ENCODE data around the gene RTN4RL1. TPM values are rescaled to one million over a fixed set of nuclear protein-coding genes. Genes with fewer than 3 reads are reported as not detected.

Gene RTN4RL1
- total and polyA plus RNA-seq, 2 of the 13 experiments (the other 11 are each of a cell fraction or from before 2014, with no cell fraction given), result 0.01 TPM; not detected in 1

DNA sequence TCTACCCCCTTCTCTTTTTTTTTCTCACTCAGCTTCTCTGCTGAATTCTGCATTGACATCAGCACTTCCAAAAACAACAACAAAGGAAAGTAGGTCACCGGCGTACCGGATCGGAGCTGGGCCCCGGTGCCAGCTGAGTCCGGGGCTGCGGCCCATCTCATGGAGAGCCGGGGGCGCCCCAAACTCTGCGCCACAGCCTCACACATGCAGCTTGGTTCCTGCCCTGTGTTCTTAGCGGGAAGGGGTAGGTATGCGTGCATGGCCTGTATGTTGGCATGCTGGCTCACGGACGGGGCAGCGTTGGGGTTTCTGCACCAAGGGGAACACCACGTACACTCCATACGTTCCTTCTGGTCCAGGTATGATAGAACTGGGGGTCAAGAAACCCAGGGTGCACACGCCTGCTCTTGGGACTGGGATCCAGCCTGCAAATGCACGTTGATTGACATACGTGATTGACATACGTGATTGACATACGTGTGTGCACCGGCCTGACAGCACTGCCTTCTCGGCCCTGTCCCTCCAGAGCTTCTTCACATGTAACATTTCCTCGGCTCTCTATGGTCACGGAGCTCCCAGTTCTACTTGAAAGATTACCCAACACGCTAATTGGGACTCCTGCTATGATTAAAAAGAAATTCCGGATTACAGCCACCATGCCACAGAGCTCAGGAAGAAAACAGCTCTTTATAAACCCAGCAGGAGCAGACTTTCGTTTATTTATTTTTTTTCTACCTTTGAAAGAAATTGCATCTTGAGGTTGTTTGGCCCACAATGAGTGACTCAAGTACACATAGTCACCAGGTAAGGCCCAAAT is 106.6 kb downstream of the RTN4RL1 start:
- Histone ChIP-seq H3K4me3 (replicated peaks in 1 of 3; ENCODE audit: insufficient read depth in 1 of 3, low read depth in 2 of 3, low read length in 3 of 3) (no peak overlapping the region), H3K9me3 (ENCODE audit: low read length) (no peaks in the 10 kb centered on the region), H3K4me2 (ENCODE audit: low read depth, low read length) (no peak overlapping the region), H3K27ac (ENCODE audit: extremely low read length, insufficient read depth, low read length) (no peak overlapping the region), H4K20me1 (ENCODE audit: insufficient read depth, low read length) (no peaks in the 10 kb centered on the region), H3K79me2 (ENCODE audit: insufficient read depth, low read length) (no peaks in the 10 kb centered on the region), H3K9ac (ENCODE audit: insufficient read depth, low read depth, low read length) (no peak overlapping the region), H3K4me1 (ENCODE audit: insufficient read depth, low read length) (peaks cover 32% of the 10 kb centered on the region), H2AFZ (ENCODE audit: low read length) (no peak overlapping the region), H3K27me3 (ENCODE audit: control insufficient read depth in 1 of 2, insufficient read depth in 2 of 2, low read length in 2 of 2) (peaks cover 6 to 57% of the 10 kb centered on the region in 2 experiments), H3K36me3 (replicated peaks in 1 of 2; ENCODE audit: control insufficient read depth in 1 of 2, insufficient read depth in 2 of 2, low read length in 2 of 2) (no peaks in the 10 kb centered on the region)
- TF ChIP-seq, protein P1, sequence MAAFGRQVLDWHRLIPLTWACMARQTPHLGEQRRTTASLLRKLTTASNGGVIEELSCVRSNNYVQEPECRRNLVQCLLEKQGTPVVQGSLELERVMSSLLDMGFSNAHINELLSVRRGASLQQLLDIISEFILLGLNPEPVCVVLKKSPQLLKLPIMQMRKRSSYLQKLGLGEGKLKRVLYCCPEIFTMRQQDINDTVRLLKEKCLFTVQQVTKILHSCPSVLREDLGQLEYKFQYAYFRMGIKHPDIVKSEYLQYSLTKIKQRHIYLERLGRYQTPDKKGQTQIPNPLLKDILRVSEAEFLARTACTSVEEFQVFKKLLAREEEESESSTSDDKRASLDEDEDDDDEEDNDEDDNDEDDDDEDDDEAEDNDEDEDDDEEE (CRISPR knock-in tag; IDR thresholded peaks at IDR 0.05), result no peak
- TF ChIP-seq POGK (CRISPR knock-in tag; conservative IDR thresholded peaks at IDR 0.05) (no peak), KDM6A (CRISPR knock-in tag; IDR thresholded peaks at IDR 0.05; ENCODE audit: low read depth) (no peak), PAF1 (CRISPR knock-in tag; IDR thresholded peaks at IDR 0.05) (no peak), JDP2 (CRISPR knock-in tag; IDR thresholded peaks at IDR 0.05; ENCODE audit: borderline replicate concordance) (no peak), ZNF782 (CRISPR knock-in tag; IDR thresholded peaks at IDR 0.05; ENCODE audit: borderline replicate concordance) (no peak), POLR2G (IDR thresholded peaks at IDR 0.05; ENCODE audit: low read depth, low read length) (no peak), ATF6 (CRISPR knock-in tag; conservative IDR thresholded peaks at IDR 0.05) (no peak), PAX8 (CRISPR knock-in tag; IDR thresholded peaks at IDR 0.05; ENCODE audit: borderline replicate concordance) (no peak), RXRB (CRISPR knock-in tag; IDR thresholded peaks at IDR 0.05; ENCODE audit: borderline replicate concordance) (no peak), GMEB2 (CRISPR knock-in tag; IDR thresholded peaks at IDR 0.05; ENCODE audit: low read depth) (no peak)
- TF ChIP-seq, protein P2, sequence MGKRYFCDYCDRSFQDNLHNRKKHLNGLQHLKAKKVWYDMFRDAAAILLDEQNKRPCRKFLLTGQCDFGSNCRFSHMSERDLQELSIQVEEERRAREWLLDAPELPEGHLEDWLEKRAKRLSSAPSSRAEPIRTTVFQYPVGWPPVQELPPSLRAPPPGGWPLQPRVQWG (CRISPR knock-in tag; IDR thresholded peaks at IDR 0.05; ENCODE audit: borderline replicate concordance, low read depth), result no peak
- TF ChIP-seq, protein P3, sequence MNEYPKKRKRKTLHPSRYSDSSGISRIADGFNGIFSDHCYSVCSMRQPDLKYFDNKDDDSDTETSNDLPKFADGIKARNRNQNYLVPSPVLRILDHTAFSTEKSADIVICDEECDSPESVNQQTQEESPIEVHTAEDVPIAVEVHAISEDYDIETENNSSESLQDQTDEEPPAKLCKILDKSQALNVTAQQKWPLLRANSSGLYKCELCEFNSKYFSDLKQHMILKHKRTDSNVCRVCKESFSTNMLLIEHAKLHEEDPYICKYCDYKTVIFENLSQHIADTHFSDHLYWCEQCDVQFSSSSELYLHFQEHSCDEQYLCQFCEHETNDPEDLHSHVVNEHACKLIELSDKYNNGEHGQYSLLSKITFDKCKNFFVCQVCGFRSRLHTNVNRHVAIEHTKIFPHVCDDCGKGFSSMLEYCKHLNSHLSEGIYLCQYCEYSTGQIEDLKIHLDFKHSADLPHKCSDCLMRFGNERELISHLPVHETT (CRISPR knock-in tag; conservative IDR thresholded peaks at IDR 0.05), result no peak
- DNase-seq (ENCODE audit: low spot score) (no peak), FAIRE-seq (no peak), ATAC-seq (no peak)
- in situ Hi-C loops (cut with HindIII; ENCODE audit: extremely low pct_ligation_motif_present, low pct_unique_long_range_greater_than_20kb), result loop anchor here (25.0 kb wide), 1 partner anchor 319 kb away; no protein-coding TSS in a partner anchor
- POLR2A ChIA-PET, result interaction anchor here (1.0 kb wide), 1 partner anchor 29 kb away, joined by 3 read pairs; no protein-coding TSS in a partner anchor
- BruUV-seq (replicated peaks), result no TSS peak
- WGBS (ENCODE audit: low lambda C conversion rate), result 66% methylated on average over 24 of the region's 29 CpGs
- CTCF ChIA-PET (ENCODE audit: low intra/inter-chr PET ratio, low total read pairs), result no interaction called here
- intact Hi-C loops (cut with micrococcal nuclease; ENCODE audit: unreplicated experiment), result no loop called here

Measured in HepG2 (cell line).